OCI-LY7 (cell line): ENCODE data around the gene GPATCH2L. TPM values are rescaled to one million over a fixed set of nuclear protein-coding genes. Genes with fewer than 3 reads are reported as not detected.

Experiments
- BruUV-seq: library from RNA; stranded (reverse); fragments of 400-500 nt; replicated peaks from 2 replicates; lab custom pipeline; 2021; lab: Mats Ljungman, UMichigan
- CTCF ChIA-PET: fragments of 300-600 bp; sonication (Branson Sonifier 250); formaldehyde crosslinking; loops from one replicate; lab custom pipeline; 2022; ENCODE audit warnings: antibody characterized with exemption; ENCODE audit not compliant: unreplicated experiment; lab: Charles Lee
- POLR2A ChIA-PET: fragments of 300-600 bp; sonication (Branson Sonifier 250); formaldehyde crosslinking; loops from one replicate; lab custom pipeline; 2022; ENCODE audit warnings: antibody characterized with exemption; lab: Charles Lee
- DNase-seq: peaks from one replicate; pipeline ENCODE4 v3.0.0-alpha.2; 2015; ENCODE audit warnings: low spot score
- H2AFZ ChIP-seq: fragments of 200-600 bp; sonication (generic), shearing (Covaris generic); 2 replicates; pipeline ENCODE4 v1.6.1; 2014; ENCODE audit warnings: mild to moderate bottlenecking, antibody characterized with exemption, low read length, moderate library complexity
- H3K27ac ChIP-seq: fragments of 200-600 bp; sonication (generic); 2 replicates; pipeline ENCODE4 v1.5.1; 2014; ENCODE audit warnings: mixed run types, low read depth, mild to moderate bottlenecking, moderate library complexity, low read length, inconsistent platforms; ENCODE audit not compliant: poor library complexity, severe bottlenecking
- H3K36me3 ChIP-seq: fragments of 200-600 bp; sonication (generic); 2 replicates; pipeline ENCODE4 v1.6.1; 2014; ENCODE audit warnings: mild to moderate bottlenecking, antibody characterized with exemption, low read length, moderate library complexity, mixed read lengths; ENCODE audit not compliant: insufficient read depth
- H3K4me1 ChIP-seq: fragments of 200-600 bp; sonication (generic); 2 replicates; pipeline ENCODE4 v1.5.1; 2014; ENCODE audit warnings: mild to moderate bottlenecking, low read length; ENCODE audit not compliant: insufficient read depth, poor library complexity, severe bottlenecking
- H3K4me2 ChIP-seq: fragments of 200-600 bp; sonication (generic); 2 replicates; pipeline ENCODE4 v1.6.1; 2014; ENCODE audit warnings: mild to moderate bottlenecking, low read length
- H3K4me3 ChIP-seq: fragments of 200-600 bp; sonication (generic); 2 replicates; pipeline ENCODE4 v1.5.1; 2014; ENCODE audit warnings: mild to moderate bottlenecking, low read depth, low read length; ENCODE audit not compliant: poor library complexity, severe bottlenecking
- H3K79me2 ChIP-seq: fragments of 200-600 bp; sonication (generic); 2 replicates; pipeline ENCODE4 v1.6.1; 2016; ENCODE audit warnings: low read depth, mild to moderate bottlenecking, low read length, moderate library complexity, mixed read lengths; ENCODE audit not compliant: insufficient read depth
- H3K9me2 ChIP-seq: fragments of 200-600 bp; sonication (generic); 2 replicates; pipeline ENCODE4 v1.6.1; 2016; ENCODE audit warnings: mild to moderate bottlenecking, low read length, mixed read lengths; ENCODE audit not compliant: insufficient read depth
- H3K9me3 ChIP-seq: fragments of 200-600 bp; sonication (generic); 2 replicates; pipeline ENCODE4 v1.6.1; 2014; ENCODE audit warnings: mild to moderate bottlenecking, mixed run types, low read length, mixed read lengths
- H4K20me1 ChIP-seq: fragments of 200-600 bp; sonication (generic); 2 replicates; pipeline ENCODE4 v1.6.1; 2014; ENCODE audit warnings: mild to moderate bottlenecking, antibody characterized with exemption, low read length, moderate library complexity, mixed read lengths; ENCODE audit not compliant: insufficient read depth
- EZH2phosphoT487 ChIP-seq: fragments of 200-600 bp; sonication (generic); IDR thresholded peaks from 2 replicates; pipeline ENCODE4 v1.6.1; 2018; ENCODE audit warnings: low read depth, borderline replicate concordance, mild to moderate bottlenecking, mixed run types, antibody characterized with exemption, low read length, moderate library complexity, mixed read lengths
- intact Hi-C: fragments of 100-400 bp; cut with micrococcal nuclease; formaldehyde crosslinking; loops from one replicate; pipeline ENCODE4 v1.10.0; 2022; ENCODE audit not compliant: unreplicated experiment
- total RNA-seq, 2 experiments: library from RNA; depleted of rRNA in 1 of 2; stranded (reverse); fragments of >200 nt in 1 of 2; shearing (Covaris generic) in 1 of 2; gene quantifications; 2 replicates each; pipeline ENCODE4 v1.2.3, GENCODE V29; 2014 to 2022
- TF ChIP-seq, protein P1 (sequence below): fragments of 200-600 bp; sonication (generic); conservative IDR thresholded peaks from 2 replicates; pipeline ENCODE4 v1.5.1; 2014; ENCODE audit warnings: mild to moderate bottlenecking, antibody characterized with exemption, low read length, moderate library complexity, mixed read lengths

Gene GPATCH2L
- total RNA-seq, 2 experiments from 2014 or later, result 41.9 to 59.0 TPM

DNA sequence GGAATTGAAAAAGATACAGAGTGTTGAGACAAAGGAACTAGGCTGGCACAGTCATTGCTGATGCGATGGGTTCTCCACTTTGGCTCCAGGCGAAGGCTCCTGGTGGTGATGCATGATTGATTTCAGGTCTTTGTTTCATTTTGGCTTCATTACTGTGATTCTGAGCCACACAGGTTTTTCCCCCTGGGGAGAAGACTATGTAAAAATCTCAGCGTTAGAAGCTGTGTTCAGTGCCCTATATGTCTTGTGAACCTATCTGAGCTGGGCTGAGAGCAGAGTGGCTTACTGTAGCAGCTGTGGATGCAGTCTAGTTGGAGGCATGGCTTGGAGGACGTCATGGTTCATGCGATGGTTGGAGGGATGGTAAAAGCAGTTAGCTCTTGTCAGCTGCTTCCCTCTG lies 54.0 kb downstream of the GPATCH2L start:
- TF ChIP-seq, protein P1, sequence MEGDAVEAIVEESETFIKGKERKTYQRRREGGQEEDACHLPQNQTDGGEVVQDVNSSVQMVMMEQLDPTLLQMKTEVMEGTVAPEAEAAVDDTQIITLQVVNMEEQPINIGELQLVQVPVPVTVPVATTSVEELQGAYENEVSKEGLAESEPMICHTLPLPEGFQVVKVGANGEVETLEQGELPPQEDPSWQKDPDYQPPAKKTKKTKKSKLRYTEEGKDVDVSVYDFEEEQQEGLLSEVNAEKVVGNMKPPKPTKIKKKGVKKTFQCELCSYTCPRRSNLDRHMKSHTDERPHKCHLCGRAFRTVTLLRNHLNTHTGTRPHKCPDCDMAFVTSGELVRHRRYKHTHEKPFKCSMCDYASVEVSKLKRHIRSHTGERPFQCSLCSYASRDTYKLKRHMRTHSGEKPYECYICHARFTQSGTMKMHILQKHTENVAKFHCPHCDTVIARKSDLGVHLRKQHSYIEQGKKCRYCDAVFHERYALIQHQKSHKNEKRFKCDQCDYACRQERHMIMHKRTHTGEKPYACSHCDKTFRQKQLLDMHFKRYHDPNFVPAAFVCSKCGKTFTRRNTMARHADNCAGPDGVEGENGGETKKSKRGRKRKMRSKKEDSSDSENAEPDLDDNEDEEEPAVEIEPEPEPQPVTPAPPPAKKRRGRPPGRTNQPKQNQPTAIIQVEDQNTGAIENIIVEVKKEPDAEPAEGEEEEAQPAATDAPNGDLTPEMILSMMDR, result no peak
- no peak for TF ChIP-seq EZH2phosphoT487
- intact Hi-C loops, result no loop called here

DNA sequence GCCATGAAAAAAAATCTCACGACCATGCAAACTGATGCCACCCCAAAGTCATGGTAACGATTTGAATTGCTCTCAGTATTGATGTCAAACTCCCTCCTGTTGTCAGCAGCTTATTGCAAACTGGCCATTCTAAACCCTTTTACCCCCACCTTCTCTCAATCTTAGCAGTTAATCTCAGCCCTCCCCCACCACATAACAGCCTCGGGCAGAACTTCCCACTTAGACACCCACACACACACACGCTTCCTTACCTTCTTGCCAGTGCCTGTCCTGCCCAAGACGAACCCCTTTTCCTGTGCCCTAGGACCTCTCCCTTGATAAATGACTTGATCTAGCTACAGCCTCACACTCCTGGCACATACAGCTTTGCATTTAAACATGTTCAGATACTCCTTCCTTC lies 56.6 kb downstream of the GPATCH2L start:
- no peaks in the 10 kb centered on the region for H3K36me3 ChIP-seq
- no TSS peak for BruUV-seq
- TF ChIP-seq EZH2phosphoT487, result no peak
- TF ChIP-seq, protein P1, result no peak
- H3K9me3 ChIP-seq, result no peaks in the 10 kb centered on the region
- H3K27ac ChIP-seq, result no peak overlapping the region
- intact Hi-C loops, result no loop called here
- H3K4me2 ChIP-seq, result no peak overlapping the region
- no peaks in the 10 kb centered on the region for H3K79me2 ChIP-seq
- DNase-seq, result no peak
- H3K4me1 ChIP-seq, result no peaks in the 10 kb centered on the region
- H3K9me2 ChIP-seq, result no peaks in the 10 kb centered on the region
- H4K20me1 ChIP-seq, result no peaks in the 10 kb centered on the region
- H2AFZ ChIP-seq, result no peak overlapping the region
- CTCF ChIA-PET, result no interaction called here
- POLR2A ChIA-PET, result interaction anchor here (0.6 kb wide), 3 partner anchors 17 to 592 kb away, joined by 3 to 4 read pairs (median 3); no protein-coding TSS in a partner anchor
- H3K4me3 ChIP-seq, result no peak overlapping the region

More for the DNA sequence above, 54.0 kb downstream of the GPATCH2L start:
- Histone ChIP-seq H4K20me1 (no peaks in the 10 kb centered on the region), H3K36me3 (peaks cover 25% of the 10 kb centered on the region), H3K4me3 (no peak overlapping the region), H3K27ac (no peak overlapping the region), H3K9me3 (no peaks in the 10 kb centered on the region), H3K4me2 (no peak overlapping the region), H3K79me2 (no peaks in the 10 kb centered on the region), H3K9me2 (no peaks in the 10 kb centered on the region), H3K4me1 (no peaks in the 10 kb centered on the region), H2AFZ (no peak overlapping the region)
- DNase-seq, result no peak
- CTCF ChIA-PET, result no interaction called here
- BruUV-seq, result no TSS peak
- POLR2A ChIA-PET, result interaction anchor here (1.0 kb wide), 1 partner anchor 8 kb away, joined by 3 read pairs; no protein-coding TSS in a partner anchor

DNA sequence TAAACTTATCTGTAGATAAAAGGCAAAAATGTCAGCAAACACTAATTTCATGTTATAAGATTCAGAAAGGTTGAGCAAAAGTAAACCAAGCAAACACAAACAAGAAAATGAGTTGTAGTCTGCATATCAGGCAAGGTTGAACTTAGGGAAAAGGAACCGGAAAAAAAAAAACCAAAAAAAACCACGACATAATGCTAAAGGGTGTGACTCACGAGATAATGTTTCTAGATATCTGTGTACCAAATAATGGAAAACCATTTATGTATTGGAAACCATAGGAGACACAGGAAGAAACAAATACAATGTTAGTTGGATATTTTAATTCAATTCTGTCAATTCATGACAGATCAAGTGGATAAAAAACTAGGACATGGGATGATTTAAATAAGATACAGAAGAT lies 60.5 kb downstream of the GPATCH2L start:
- Histone ChIP-seq H3K4me1 (no peaks in the 10 kb centered on the region), H2AFZ (no peak overlapping the region), H3K9me2 (no peaks in the 10 kb centered on the region), H3K79me2 (no peaks in the 10 kb centered on the region), H3K36me3 (no peaks in the 10 kb centered on the region), H4K20me1 (no peaks in the 10 kb centered on the region), H3K27ac (no peak overlapping the region), H3K4me2 (no peak overlapping the region), H3K4me3 (no peak overlapping the region), H3K9me3 (no peaks in the 10 kb centered on the region)
- no TSS peak for BruUV-seq
- intact Hi-C loops, result no loop called here
- TF ChIP-seq EZH2phosphoT487, result no peak
- TF ChIP-seq, protein P1, result no peak
- DNase-seq, result no peak
- CTCF ChIA-PET, result no interaction called here
- POLR2A ChIA-PET, result no interaction called here
